Measurements from ENCODE around the gene COX4I2.
"Not testable (repeated sequence)": the region's sequence is repeated elsewhere in the genome, so short reads cannot be mapped to it uniquely, and the experiment has no call there.

The COX4I2 gene

DNA sequence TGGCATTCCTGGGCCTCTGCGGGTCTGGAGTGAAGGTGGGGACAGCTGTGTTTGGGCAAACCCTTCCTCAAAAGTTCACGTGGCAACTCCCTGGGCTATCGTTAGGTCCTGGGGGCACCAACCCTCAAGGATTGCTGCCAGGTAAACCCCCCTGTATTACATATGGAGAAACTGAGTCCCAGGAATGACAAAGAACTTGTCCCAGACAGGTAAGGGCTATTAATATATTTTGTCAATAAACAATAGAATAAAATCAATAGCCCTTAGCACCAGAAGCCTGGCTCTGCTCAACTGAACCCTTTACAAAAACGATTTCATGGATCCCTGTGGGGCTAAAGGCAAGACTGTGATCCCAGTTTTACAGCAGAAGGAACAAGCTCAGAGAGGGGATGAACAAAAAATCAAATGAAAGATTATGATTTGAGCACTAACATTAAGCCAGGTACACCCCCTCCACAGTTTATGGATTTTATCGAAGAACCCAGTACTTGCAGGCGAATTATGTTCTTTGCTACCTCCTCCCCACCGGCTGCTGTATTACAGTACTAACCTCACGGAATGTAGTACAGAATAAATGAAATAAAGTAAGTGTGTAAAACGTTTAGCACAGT lies 30.0 kb upstream of the COX4I2 start:
- no peak for DNase-seq (ENCODE audit: low spot score)

GRCh38 chr20:31608251-31608945 lies 29.3 kb upstream of the COX4I2 start:
- DNase-seq (ENCODE audit: low spot score) = no peak

GRCh38 chr20:31612271-31612640 lies 25.5 kb upstream of the COX4I2 start:
- DNase-seq (ENCODE audit: low spot score) = not testable (repeated sequence)

GRCh38 chr20:31615416-31615815 lies 22.3 kb upstream of the COX4I2 start:
- no peak for DNase-seq (ENCODE audit: low spot score)

DNA sequence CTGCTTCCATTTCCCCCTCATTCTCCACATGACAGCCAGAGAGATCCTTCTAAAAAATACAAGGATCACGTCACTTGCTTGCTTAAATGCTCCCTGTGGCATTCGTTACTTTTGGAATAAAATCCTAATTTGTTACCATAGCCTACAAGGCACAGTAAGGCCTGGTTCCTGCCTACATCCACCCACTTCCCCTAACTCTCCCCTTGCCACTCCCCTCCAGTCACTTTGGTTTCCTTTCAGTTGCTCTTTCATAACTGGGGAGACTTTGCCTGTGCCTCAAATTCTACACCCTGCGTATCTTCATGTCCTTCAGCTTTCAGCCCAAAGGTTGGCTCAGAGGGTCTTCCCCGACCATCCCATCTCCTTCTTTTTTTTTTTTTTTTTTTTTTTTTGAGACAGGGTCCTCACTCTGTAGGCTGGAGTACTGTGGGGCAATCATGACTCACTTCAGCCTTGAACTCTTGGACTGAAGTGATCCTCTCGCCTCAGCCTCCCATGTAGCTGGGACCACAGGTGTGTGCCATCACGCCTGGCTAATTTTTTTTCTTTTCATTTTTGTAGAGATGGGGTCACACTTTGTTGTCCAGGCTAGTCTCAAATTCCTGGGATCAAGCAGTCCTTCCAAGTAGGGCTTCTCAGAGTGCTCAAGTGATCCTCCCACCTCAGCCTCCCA lies 20.1 kb upstream of the COX4I2 start:
- DNase-seq (ENCODE audit: low spot score) = no peak

DNA sequence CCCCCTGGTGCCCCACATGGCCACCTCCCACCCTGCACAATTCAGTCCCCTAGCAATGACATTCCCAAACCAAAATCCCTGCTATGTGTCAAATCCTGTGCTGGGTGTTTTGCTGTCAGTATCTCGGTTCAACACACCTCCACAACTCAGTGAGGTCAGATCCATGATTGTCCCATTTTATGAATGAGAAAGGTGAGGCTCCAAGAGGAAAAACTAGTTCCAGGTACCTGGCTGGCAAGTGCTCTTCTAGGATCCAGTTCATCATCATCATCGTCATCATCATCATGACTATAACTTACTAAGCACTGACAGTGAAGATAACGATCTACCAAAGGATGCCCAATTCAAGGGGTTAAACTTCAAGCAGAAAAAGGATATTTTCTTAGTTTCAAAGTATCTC lies 17.5 kb upstream of the COX4I2 start:
- no peak for DNase-seq (ENCODE audit: low spot score)

DNA sequence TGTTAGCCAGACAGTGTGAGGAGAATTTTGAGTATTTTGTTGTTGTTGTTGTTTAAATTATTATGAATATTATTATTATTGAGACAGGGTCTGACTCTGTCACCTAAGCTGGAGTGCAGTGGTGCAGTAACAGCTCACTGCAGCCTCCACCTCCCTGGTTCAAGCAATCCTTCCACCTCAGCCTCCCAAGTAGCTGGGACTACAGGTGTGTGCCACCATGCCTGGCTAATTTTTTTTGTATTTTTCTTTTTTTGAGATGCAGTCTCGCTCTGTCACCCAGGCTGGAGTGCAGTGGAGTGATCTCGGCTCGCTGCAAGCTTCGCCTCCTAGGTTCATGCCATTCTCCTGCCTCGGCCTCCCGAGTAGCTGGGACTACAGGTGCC lies 14.6 kb upstream of the COX4I2 start:
- DNase-seq (ENCODE audit: low spot score) = not testable (repeated sequence)

GRCh38 chr20:31626534-31626933 lies 11.2 kb upstream of the COX4I2 start:
- DNase-seq (ENCODE audit: low spot score) = not testable (repeated sequence)

GRCh38 chr20:31628057-31628456 lies 9.7 kb upstream of the COX4I2 start:
- DNase-seq (ENCODE audit: low spot score) = not testable (repeated sequence)

- DNase-seq (ENCODE audit: low spot score) = no peak
Measured at GRCh38 chr20:31630187-31630790, 7.4 kb upstream of the COX4I2 start.

DNA sequence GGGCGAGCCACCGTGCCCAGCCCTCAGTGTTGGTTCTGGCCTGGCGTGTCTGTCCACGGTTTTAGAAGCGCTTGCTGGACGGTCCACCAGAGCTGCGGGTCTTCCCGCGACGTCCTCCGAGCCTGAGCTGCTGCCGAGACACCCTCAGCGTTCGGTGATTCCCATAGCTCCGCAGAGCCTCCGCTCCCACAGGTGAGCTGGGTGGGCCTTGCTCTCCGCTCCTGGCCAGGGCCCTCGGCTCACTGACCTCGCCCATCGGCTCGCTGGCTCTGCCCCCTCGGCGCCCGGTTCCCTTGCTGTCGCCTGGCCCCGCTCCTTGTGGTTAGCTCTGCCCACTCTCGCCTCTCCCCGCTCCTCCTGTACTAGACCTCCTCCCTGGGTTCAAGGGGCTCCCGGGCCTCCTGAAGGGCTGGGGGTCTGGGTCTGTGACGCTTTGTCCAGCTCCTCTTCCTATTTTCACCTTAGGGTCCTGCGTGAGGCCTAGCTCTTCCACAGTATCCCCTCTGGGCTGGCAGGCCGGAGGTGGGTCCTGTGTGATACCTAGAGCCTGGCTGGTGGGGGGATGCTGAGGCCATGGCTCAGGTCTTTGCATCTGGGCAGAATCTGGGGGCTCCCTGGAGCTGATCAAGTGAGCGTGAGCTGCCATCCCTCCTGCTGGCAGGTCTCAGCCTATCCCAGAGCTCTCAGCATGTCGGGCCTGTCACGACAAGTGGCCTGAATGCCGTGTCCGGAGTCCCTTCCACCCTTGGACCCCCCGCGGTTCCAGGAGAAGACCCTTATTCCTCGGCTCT lies 5.0 kb upstream of the COX4I2 start:
- DNase-seq (ENCODE audit: low spot score) = no peak

GRCh38 chr20:31633339-31633914 lies 4.3 kb upstream of the COX4I2 start:
- no peak for DNase-seq (ENCODE audit: low spot score)

DNA sequence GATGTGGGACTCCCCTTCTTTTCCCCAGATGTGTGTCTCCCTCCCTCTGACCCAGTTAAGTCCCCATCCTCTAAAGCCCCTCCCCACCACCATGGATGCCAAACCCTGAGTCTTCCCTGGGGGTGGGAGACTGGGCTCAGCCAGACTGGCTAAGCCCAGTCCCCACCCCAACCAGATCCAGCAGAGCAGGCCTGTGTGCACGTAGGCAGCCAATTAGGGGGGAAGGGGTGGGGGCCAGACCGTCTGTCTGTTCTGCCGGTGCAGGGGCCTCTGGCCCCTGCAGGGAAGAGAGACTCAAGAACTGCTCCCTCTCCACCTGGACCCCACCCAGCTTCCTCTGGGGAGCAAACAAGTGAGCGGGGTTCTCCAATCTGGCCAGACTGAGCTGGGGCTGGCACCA lies 605 bp downstream of the COX4I2 start:
- DNase-seq (ENCODE audit: low spot score) = no peak

- no peak for DNase-seq (ENCODE audit: low spot score)
Measured at GRCh38 chr20:31638816-31639215, 1.1 kb downstream of the COX4I2 start.

GRCh38 chr20:31640259-31640658 lies 2.5 kb downstream of the COX4I2 start:
- no peak for DNase-seq (ENCODE audit: low spot score)

DNA sequence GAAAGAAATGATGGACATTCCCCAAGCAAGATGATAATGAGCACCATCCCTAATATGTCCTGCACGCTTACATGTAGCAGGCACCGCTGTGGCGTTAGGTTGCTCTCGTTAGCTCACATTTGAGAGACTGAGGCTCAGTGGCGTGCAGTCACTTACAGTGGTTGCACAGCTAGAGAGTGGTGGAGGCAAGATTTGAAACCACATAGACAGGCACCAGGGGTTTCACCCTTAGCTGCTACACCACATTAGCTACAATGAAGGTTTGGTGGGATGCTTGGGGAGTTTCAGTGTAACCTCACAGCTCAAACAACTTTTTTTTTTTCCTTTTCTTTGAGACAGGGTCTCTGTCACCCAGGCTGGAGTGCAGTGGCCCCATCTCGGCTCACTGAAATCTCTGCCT lies 3.7 kb downstream of the COX4I2 start:
- no peak for DNase-seq (ENCODE audit: low spot score)

DNA sequence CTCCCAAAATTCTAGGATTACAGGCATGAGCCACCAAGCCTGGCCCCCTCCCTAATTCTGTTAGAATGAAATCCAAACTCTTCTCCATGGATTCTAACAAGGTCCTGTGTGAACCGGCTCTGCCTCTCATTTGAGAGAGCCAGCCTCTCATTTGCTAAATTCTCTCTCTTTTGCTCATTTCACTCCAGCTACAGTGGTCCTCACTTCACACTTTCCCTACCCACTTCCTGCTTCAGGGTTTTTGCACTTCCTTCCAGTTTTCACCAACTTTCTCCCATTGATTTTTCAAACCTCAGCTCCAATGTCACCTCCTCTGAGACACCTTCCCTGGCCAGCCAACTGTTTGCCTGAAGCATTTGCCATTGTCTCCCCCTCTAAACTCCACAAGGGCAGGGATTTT lies 5.1 kb downstream of the COX4I2 start:
- DNase-seq (ENCODE audit: low spot score) = no peak

DNA sequence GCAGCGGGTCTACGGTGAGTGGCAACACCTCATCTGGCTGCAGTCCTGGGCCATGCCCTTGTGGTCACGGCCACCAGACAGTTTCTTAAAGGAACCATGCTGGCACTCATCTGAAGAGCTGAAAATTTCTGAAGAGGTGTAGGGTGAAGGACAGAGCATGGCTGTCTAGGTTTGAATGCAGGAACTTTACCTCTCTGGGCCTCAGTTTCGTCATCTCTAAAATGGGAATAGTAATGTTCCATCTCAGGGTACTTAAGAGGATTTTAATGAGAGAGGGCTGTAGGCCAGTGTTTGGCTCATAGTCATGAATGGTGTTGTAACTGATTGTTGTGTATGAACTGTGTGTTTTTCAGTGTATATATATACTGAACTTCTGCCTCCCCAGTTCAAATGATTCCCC lies 5.8 kb downstream of the COX4I2 start:
- no peak for DNase-seq (ENCODE audit: low spot score)

- no peak for DNase-seq (ENCODE audit: low spot score)
Measured at GRCh38 chr20:31644701-31645100, 7.0 kb downstream of the COX4I2 start.

- DNase-seq (ENCODE audit: low spot score) = not testable (repeated sequence)
Measured at GRCh38 chr20:31648104-31648503, 10.4 kb downstream of the COX4I2 start.

DNA sequence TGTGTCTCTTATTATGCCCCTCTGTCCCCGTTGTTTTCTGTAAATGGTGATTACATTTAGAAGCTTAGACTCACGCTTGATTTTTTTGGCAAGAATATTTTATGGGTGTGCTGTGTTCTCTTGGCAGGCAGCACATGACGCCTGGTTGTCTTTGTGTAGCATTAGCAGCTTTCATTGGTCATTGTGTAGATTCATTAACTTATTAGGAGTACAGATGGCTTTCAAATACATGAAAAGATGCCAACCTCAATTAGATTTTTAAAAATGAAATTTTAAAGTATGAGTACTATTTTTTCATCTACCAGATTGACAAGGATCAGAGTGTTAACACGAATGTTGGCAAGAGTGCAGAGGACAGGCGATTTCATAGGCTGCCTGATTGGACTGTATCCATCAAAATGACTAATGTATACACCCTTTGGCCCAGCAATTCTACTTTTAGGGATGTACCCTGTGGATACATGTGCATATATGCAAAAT lies 15.2 kb downstream of the COX4I2 start:
- DNase-seq (ENCODE audit: low spot score) = no peak

GRCh38 chr20:31653561-31653960 lies 15.8 kb downstream of the COX4I2 start:
- no peak for DNase-seq (ENCODE audit: low spot score)

Data from CD4-positive, alpha-beta T cell treated with Interleukin-15 for 4 hours (primary cell).